ENCODE results near the gene ADH5. TPM values are rescaled to one million over a fixed set of nuclear protein-coding genes. Genes with fewer than 3 reads are reported as not detected.
A peak's percentile ranks its signal among the peaks of the same experiment; 100 is the strongest.
"Not testable (repeated sequence)": the region's sequence is repeated elsewhere in the genome, so short reads cannot be mapped to it uniquely, and the experiment has no call there.

ADH5 gene
- total RNA-seq, 1 experiment from 2014 or later = 161 TPM

DNA sequence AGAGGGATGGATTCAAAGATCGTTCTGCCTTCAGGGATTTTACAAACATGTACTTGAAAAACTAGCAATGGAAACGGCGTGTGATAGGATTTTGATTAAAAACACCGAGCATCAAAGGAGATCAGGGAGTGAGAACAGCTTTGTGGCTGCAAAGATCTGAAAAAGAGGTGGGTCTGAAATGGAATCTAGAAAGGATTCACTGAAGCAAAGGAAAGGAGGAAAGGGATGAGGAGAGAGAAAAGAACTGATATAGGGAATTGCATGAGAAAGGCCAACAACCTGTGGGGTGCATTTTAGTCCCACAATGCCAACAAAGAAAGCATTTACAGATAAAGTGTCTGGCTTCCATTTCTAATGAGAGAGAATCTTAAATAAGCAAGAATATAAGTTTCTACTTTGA, 32.4 kb upstream of the ADH5 start:
- Histone ChIP-seq H3K4me1 (no peaks in the 10 kb centered on the region), H3K9me3 (no peaks in the 10 kb centered on the region), H3K36me3 (ENCODE audit: control insufficient read depth, insufficient read depth, low read length) (no peaks in the 10 kb centered on the region), H3K4me3 (ENCODE audit: low read depth, low read length) (no peak overlapping the region), H3K27me3 (replicated peaks; ENCODE audit: control insufficient read depth, insufficient read depth, low read length) (no peaks in the 10 kb centered on the region)
- intact Hi-C loops (cut with micrococcal nuclease; ENCODE audit: unreplicated experiment) = no loop called here
- Mint-ChIP-seq H3K27me3 (ENCODE audit: insufficient read depth, unreplicated experiment) (no peaks in the 10 kb centered on the region), H3K36me3 (ENCODE audit: insufficient read depth, unreplicated experiment) (no peaks in the 10 kb centered on the region), H3K4me1 (ENCODE audit: low read depth, unreplicated experiment) (no peaks in the 10 kb centered on the region), H3K27ac (ENCODE audit: unreplicated experiment) (no peak overlapping the region), H3K9me3 (ENCODE audit: unreplicated experiment) (peaks cover 8% of the 10 kb centered on the region), H3K4me3 (ENCODE audit: unreplicated experiment) (no peak overlapping the region)
- no TSS peak for BruUV-seq (replicated peaks)
- no peak for DNase-seq
- TF ChIP-seq, protein P1, sequence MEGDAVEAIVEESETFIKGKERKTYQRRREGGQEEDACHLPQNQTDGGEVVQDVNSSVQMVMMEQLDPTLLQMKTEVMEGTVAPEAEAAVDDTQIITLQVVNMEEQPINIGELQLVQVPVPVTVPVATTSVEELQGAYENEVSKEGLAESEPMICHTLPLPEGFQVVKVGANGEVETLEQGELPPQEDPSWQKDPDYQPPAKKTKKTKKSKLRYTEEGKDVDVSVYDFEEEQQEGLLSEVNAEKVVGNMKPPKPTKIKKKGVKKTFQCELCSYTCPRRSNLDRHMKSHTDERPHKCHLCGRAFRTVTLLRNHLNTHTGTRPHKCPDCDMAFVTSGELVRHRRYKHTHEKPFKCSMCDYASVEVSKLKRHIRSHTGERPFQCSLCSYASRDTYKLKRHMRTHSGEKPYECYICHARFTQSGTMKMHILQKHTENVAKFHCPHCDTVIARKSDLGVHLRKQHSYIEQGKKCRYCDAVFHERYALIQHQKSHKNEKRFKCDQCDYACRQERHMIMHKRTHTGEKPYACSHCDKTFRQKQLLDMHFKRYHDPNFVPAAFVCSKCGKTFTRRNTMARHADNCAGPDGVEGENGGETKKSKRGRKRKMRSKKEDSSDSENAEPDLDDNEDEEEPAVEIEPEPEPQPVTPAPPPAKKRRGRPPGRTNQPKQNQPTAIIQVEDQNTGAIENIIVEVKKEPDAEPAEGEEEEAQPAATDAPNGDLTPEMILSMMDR (IDR thresholded peaks at IDR 0.05; ENCODE audit: insufficient read depth in 1 of 2, low read depth in 1 of 2, low read length in 1 of 2, severe bottlenecking in 1 of 2, unreplicated experiment in 1 of 2) = no peak
- POLR2A ChIA-PET = no interaction called here
- CTCF ChIA-PET = no interaction called here

DNA sequence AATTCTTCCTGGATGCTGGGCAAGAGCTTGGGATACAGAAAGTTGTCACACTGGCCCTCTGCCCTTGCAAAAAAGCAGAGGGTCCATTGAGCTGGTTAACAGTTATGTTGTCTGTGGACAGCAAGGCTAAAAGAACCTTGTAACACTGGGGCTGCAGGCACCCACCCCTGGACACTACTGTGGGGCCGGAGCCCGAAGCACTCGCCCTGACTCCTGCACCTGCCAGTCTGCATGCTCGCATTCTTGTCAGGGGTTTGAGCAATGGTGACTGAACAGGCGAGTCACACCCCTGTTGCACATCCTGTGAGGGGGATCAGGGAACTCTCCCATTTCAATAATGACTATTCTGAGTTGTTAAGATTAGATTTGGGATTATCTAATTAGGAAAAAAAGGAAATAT, 31.9 kb upstream of the ADH5 start:
- CTCF ChIA-PET = no interaction called here
- H3K9me3 ChIP-seq = no peaks in the 10 kb centered on the region
- DNase-seq = no peak
- intact Hi-C loops (cut with micrococcal nuclease; ENCODE audit: unreplicated experiment) = no loop called here
- no peaks in the 10 kb centered on the region for H3K36me3 ChIP-seq (ENCODE audit: control insufficient read depth, insufficient read depth, low read length)
- peaks cover 2% of the 10 kb centered on the region for H3K9me3 Mint-ChIP-seq (ENCODE audit: unreplicated experiment)
- POLR2A ChIA-PET = no interaction called here
- TF ChIP-seq, protein P1 (IDR thresholded peaks at IDR 0.05; ENCODE audit: insufficient read depth in 1 of 2, low read depth in 1 of 2, low read length in 1 of 2, severe bottlenecking in 1 of 2, unreplicated experiment in 1 of 2) = no peak
- no peaks in the 10 kb centered on the region for H3K27me3 ChIP-seq (replicated peaks; ENCODE audit: control insufficient read depth, insufficient read depth, low read length)
- no peaks in the 10 kb centered on the region for H3K36me3 Mint-ChIP-seq (ENCODE audit: insufficient read depth, unreplicated experiment)
- no peaks in the 10 kb centered on the region for H3K4me1 ChIP-seq
- H3K4me3 ChIP-seq (ENCODE audit: low read depth, low read length) = no peak overlapping the region
- BruUV-seq (replicated peaks) = no TSS peak
- H3K27ac Mint-ChIP-seq (ENCODE audit: unreplicated experiment) = no peak overlapping the region
- no peak overlapping the region for H3K4me3 Mint-ChIP-seq (ENCODE audit: unreplicated experiment)
- H3K27me3 Mint-ChIP-seq (ENCODE audit: insufficient read depth, unreplicated experiment) = no peaks in the 10 kb centered on the region
- no peaks in the 10 kb centered on the region for H3K4me1 Mint-ChIP-seq (ENCODE audit: low read depth, unreplicated experiment)

DNA sequence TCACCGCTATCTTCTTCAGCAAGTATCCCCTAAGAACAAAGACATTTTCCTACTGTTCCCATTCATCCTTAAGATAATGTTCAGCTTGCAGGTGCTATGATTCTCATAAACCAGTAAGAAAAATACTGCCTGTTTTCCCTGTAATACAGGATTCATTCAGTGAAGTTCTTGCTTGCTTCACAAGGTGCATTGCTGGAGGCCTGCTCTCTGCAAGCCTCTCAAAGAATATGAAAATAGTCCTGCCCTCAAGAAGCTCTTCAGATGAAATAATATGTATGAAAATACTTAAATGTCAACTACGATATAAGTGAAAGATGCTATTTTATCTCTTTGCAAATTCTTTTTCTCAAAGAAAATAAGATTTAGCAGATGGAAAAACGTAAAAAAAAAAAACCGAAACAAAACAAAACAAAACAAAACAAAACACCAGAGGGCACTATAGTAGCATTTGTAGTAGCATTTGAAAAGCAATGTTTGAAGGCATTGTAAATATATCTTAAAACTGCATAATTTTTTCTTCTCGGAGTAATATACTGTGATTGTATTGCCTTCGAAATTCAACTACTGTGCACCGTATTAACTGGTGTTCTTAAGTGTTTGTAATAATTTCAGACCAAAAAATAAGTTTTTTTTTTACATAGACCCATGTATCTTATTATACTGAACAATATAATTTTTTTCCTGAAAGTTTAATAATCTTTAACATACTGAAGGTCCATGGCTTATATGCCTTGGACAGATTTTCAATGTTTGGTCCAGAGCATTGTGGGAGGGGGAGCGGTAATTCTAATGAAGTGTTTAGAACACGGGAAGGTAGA, 29.5 kb upstream of the ADH5 start:
- TF ChIP-seq, protein P1 (IDR thresholded peaks at IDR 0.05; ENCODE audit: insufficient read depth in 1 of 2, low read depth in 1 of 2, low read length in 1 of 2, severe bottlenecking in 1 of 2, unreplicated experiment in 1 of 2) = peak in 1 of 2 experiments; percentile 3
- Mint-ChIP-seq H3K4me3 (ENCODE audit: unreplicated experiment) (no peak overlapping the region), H3K4me1 (ENCODE audit: low read depth, unreplicated experiment) (no peaks in the 10 kb centered on the region), H3K27me3 (ENCODE audit: insufficient read depth, unreplicated experiment) (no peaks in the 10 kb centered on the region), H3K9me3 (ENCODE audit: unreplicated experiment) (no peaks in the 10 kb centered on the region), H3K27ac (ENCODE audit: unreplicated experiment) (no peak overlapping the region), H3K36me3 (ENCODE audit: insufficient read depth, unreplicated experiment) (no peaks in the 10 kb centered on the region)
- Histone ChIP-seq H3K4me1 (no peaks in the 10 kb centered on the region), H3K27me3 (replicated peaks; ENCODE audit: control insufficient read depth, insufficient read depth, low read length) (no peaks in the 10 kb centered on the region), H3K36me3 (ENCODE audit: control insufficient read depth, insufficient read depth, low read length) (no peaks in the 10 kb centered on the region), H3K9me3 (no peaks in the 10 kb centered on the region), H3K4me3 (ENCODE audit: low read depth, low read length) (no peak overlapping the region)
- intact Hi-C loops (cut with micrococcal nuclease; ENCODE audit: unreplicated experiment) = loop anchor here (1.0 to 2.0 kb wide), 3 partner anchors 39 to 345 kb away; no protein-coding TSS in a partner anchor
- no peak for DNase-seq
- ChIA-PET POLR2A (no interaction called here), CTCF (no interaction called here)
- BruUV-seq (replicated peaks) = no TSS peak

DNA sequence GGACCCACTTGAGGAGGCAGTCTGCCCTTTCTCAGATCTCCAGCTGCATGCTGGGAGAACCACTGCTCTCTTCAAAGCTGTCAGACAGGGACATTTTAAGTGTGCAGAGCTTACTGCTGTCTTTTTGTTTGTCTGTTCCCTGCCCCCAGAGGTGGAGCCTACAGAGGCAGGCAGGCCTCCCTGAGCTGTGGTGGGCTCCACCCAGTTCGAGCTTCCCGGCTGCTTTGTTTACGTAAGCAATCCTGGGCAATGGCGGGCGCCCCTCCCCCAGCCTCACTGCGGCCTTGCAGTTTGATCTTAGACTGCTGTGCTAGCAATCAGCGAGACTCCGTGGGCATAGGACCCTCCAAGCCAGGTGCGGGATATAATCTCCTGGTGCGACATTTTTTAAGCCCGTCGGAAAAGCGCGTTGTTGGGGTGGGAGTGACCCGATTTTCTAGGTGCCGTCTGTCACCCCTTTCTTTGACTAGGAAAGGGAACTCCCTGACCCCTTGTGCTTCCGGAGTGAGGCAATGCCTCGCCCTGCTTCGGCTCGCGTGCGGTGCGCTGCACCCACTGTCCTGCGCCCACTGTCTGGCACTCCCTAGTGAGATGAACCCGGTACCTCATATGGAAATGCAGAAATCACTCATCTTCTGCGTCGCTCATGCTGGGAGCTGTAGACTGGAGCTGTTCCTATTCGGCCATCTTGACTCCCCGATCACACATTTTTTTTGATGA, 28.7 kb upstream of the ADH5 start:
- H3K36me3 ChIP-seq (ENCODE audit: control insufficient read depth, insufficient read depth, low read length); H3K9me3 Mint-ChIP-seq (ENCODE audit: unreplicated experiment); H3K4me1 ChIP-seq; H3K4me1 Mint-ChIP-seq (ENCODE audit: low read depth, unreplicated experiment); POLR2A ChIA-PET; H3K36me3 Mint-ChIP-seq (ENCODE audit: insufficient read depth, unreplicated experiment); intact Hi-C loops (cut with micrococcal nuclease; ENCODE audit: unreplicated experiment); H3K4me3 ChIP-seq (ENCODE audit: low read depth, low read length); H3K27me3 Mint-ChIP-seq (ENCODE audit: insufficient read depth, unreplicated experiment); CTCF ChIA-PET; H3K27me3 ChIP-seq (replicated peaks; ENCODE audit: control insufficient read depth, insufficient read depth, low read length); H3K4me3 Mint-ChIP-seq (ENCODE audit: unreplicated experiment); H3K27ac Mint-ChIP-seq (ENCODE audit: unreplicated experiment); DNase-seq; BruUV-seq (replicated peaks); H3K9me3 ChIP-seq: not testable (repeated sequence)

DNA sequence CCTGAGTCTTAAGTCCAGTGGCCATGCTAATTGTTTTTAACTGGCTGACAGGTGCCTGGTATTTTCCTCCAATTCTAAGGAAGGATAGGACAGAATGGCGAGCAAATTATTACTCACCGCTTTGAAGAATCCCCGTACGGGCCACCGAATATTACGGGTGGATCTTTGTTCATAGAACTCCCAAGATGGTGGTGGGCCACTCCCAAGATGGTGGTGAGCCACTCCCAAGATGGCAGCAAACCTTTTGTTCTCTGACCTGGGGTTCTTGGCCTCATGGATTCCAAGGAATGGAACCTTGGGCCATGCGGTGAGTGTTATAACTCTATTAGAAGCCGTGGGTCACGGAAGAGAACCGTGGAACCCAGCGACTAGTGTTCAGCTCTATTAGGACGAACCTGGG, 20.7 kb upstream of the ADH5 start:
- H3K27me3 ChIP-seq (replicated peaks; ENCODE audit: control insufficient read depth, insufficient read depth, low read length); H3K27ac Mint-ChIP-seq (ENCODE audit: unreplicated experiment); H3K9me3 Mint-ChIP-seq (ENCODE audit: unreplicated experiment); H3K4me1 ChIP-seq; H3K36me3 ChIP-seq (ENCODE audit: control insufficient read depth, insufficient read depth, low read length); CTCF ChIA-PET; H3K4me3 ChIP-seq (ENCODE audit: low read depth, low read length); H3K4me3 Mint-ChIP-seq (ENCODE audit: unreplicated experiment); intact Hi-C loops (cut with micrococcal nuclease; ENCODE audit: unreplicated experiment); H3K9me3 ChIP-seq; H3K36me3 Mint-ChIP-seq (ENCODE audit: insufficient read depth, unreplicated experiment); H3K27me3 Mint-ChIP-seq (ENCODE audit: insufficient read depth, unreplicated experiment); DNase-seq; POLR2A ChIA-PET; BruUV-seq (replicated peaks); H3K4me1 Mint-ChIP-seq (ENCODE audit: low read depth, unreplicated experiment): not testable (repeated sequence)
